GM10266 (cell line): Measurements from ENCODE around the gene SLC26A2.
"Not testable (repeated sequence)": the region's sequence is repeated elsewhere in the genome, so short reads cannot be mapped to it uniquely, and the experiment has no call there.

Experiments used
- DNase-seq: peaks from one replicate; pipeline ENCODE4 v3.0.0; 2012; ENCODE audit errors: extremely low spot score
- CTCF ChIP-seq: IDR thresholded peaks from 2 replicates; pipeline ENCODE4 v1.5.1; 2012; ENCODE audit warnings: mild to moderate bottlenecking, low read depth; ENCODE audit not compliant: control insufficient read depth, insufficient read depth; ENCODE audit errors: missing control alignments

Gene SLC26A2

GRCh38 chr5:150021491-150022157 is 61.1 kb downstream of the SLC26A2 start:
- TF ChIP-seq CTCF = no peak
- DNase-seq = no peak

GRCh38 chr5:150022158-150022531 is 61.6 kb downstream of the SLC26A2 start:
- TF ChIP-seq CTCF = no peak
- DNase-seq = no peak

GRCh38 chr5:150022681-150023080 is 62.1 kb downstream of the SLC26A2 start:
- no peak for DNase-seq

GRCh38 chr5:150023136-150023535 is 62.6 kb downstream of the SLC26A2 start:
- no peak for TF ChIP-seq CTCF
- DNase-seq = no peak

More at GRCh38 chr5:150022681-150023080, 62.1 kb downstream of the SLC26A2 start:
- TF ChIP-seq CTCF = no peak

- TF ChIP-seq CTCF = peak; percentile 30
- DNase-seq = no peak
These were observed 63.9 kb downstream of the SLC26A2 start for GRCh38 chr5:150024346-150024984.

GRCh38 chr5:150026682-150027172 is 66.2 kb downstream of the SLC26A2 start:
- no peak for TF ChIP-seq CTCF
- no peak for DNase-seq

GRCh38 chr5:150028047-150028446 is 67.5 kb downstream of the SLC26A2 start:
- not testable (repeated sequence) for DNase-seq
